ENCODE results near the gene SCLY.
A peak's percentile ranks its signal among the peaks of the same experiment; 100 is the strongest.

SCLY gene

GRCh38 chr2:238141541-238142318, 80.9 kb downstream of the SCLY start:
- peak; percentile 86 for DNase-seq

- no peak for DNase-seq
Measured at GRCh38 chr2:238142382-238143205, 81.8 kb downstream of the SCLY start.

- no peak for DNase-seq
Measured at GRCh38 chr2:238143239-238143951, 82.6 kb downstream of the SCLY start.

GRCh38 chr2:238144262-238144661, 83.5 kb downstream of the SCLY start:
- no peak for DNase-seq

GRCh38 chr2:238145046-238145445, 84.2 kb downstream of the SCLY start:
- DNase-seq: no peak

GRCh38 chr2:238145851-238146250, 85.0 kb downstream of the SCLY start:
- no peak for DNase-seq

- no peak for DNase-seq
Measured at GRCh38 chr2:238146884-238147544, 86.2 kb downstream of the SCLY start.

GRCh38 chr2:238148981-238149380, 88.2 kb downstream of the SCLY start:
- no peak for DNase-seq
